ACC112 (cell line): ENCODE data around the gene PEX11A.

Source experiments
- H2AFZ ChIP-seq: fragments of 200-600 bp; sonication (generic); one replicate; pipeline ENCODE4 v1.6.0; 2017; ENCODE audit warnings: antibody characterized with exemption, low read length; ENCODE audit not compliant: unreplicated experiment
- H3K27ac ChIP-seq: fragments of 200-600 bp; sonication (generic); 2 replicates; pipeline ENCODE4 v1.5.1; 2014; ENCODE audit warnings: low read depth, mild to moderate bottlenecking, antibody characterized with exemption, low read length, moderate library complexity
- H3K27me3 ChIP-seq: fragments of 200-600 bp; sonication (generic); 2 replicates; pipeline ENCODE4 v1.6.1; 2014; ENCODE audit warnings: mild to moderate bottlenecking, antibody characterized with exemption, low read length, moderate library complexity, mixed read lengths; ENCODE audit not compliant: insufficient read depth
- H3K36me3 ChIP-seq: fragments of 200-600 bp; sonication (generic); 2 replicates; pipeline ENCODE4 v1.6.1; 2016; ENCODE audit warnings: mild to moderate bottlenecking, antibody characterized with exemption, low read length, moderate library complexity, mixed read lengths; ENCODE audit not compliant: insufficient read depth
- H3K4me1 ChIP-seq: fragments of 200-600 bp; sonication (generic); one replicate; pipeline ENCODE4 v1.6.1; 2016; ENCODE audit warnings: low read length, mixed read lengths; ENCODE audit not compliant: insufficient read depth, unreplicated experiment, control insufficient read depth
- H3K4me3 ChIP-seq: fragments of 200-600 bp; sonication (generic); 2 replicates; pipeline ENCODE4 v1.5.1; 2014; ENCODE audit warnings: mild to moderate bottlenecking, low read depth, low read length
- H3K79me2 ChIP-seq: fragments of 200-600 bp; sonication (generic); one replicate; pipeline ENCODE4 v1.6.0; 2016; ENCODE audit warnings: low read length; ENCODE audit not compliant: control insufficient read depth, unreplicated experiment, insufficient read depth

PEX11A gene

GRCh38 chr15:89646416-89647141, 44.0 kb downstream of the PEX11A start:
- H3K27me3 ChIP-seq = no peaks in the 10 kb centered on the region
- H3K79me2 ChIP-seq = peaks cover 1% of the 10 kb centered on the region
- H3K4me1 ChIP-seq = no peaks in the 10 kb centered on the region
- H3K36me3 ChIP-seq = peaks cover 9% of the 10 kb centered on the region; the same call in 1 of the 2 replicates
- H3K27ac ChIP-seq = no peak overlapping the region
- no peak overlapping the region for H3K4me3 ChIP-seq
- no peak overlapping the region for H2AFZ ChIP-seq

- Histone ChIP-seq H3K79me2 (no peaks in the 10 kb centered on the region), H3K27me3 (no peaks in the 10 kb centered on the region), H3K27ac (no peak overlapping the region), H3K4me3 (no peak overlapping the region), H3K4me1 (no peaks in the 10 kb centered on the region), H3K36me3 (peaks cover 14% of the 10 kb centered on the region; the same call in 1 of the 2 replicates), H2AFZ (no peak overlapping the region)
Measured at GRCh38 chr15:89645680-89646079, 44.9 kb downstream of the PEX11A start.

DNA sequence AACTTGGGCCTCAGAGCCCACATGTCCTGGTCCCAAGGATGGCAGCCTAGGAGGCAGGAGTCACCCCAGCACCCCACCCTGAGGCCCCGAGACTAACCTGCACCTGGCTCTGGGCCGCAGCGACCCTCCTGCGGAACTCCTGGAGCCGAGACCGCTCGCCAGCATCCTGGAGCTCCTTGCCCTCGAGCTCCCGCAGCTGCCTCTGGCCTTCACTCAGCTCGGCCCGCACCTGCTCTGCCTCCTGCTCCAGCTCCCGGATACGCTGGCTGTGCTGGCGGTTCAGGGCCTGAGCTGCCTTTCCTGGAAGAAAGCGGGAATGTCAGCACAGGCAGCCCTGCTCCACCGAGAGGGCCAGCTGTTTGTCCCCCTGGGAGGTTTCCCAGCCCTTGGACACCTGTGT, 48.4 kb downstream of the PEX11A start:
- peaks cover 17% of the 10 kb centered on the region; the same call in 1 of the 2 replicates for H3K36me3 ChIP-seq
- H3K4me1 ChIP-seq = no peaks in the 10 kb centered on the region
- no peak overlapping the region for H2AFZ ChIP-seq
- no peak overlapping the region for H3K27ac ChIP-seq
- H3K79me2 ChIP-seq = no peaks in the 10 kb centered on the region
- H3K27me3 ChIP-seq = no peaks in the 10 kb centered on the region
- no peak overlapping the region for H3K4me3 ChIP-seq

GRCh38 chr15:89641053-89641452, 49.5 kb downstream of the PEX11A start:
- H3K27ac ChIP-seq = no peak overlapping the region
- H3K79me2 ChIP-seq = no peaks in the 10 kb centered on the region
- H3K27me3 ChIP-seq = no peaks in the 10 kb centered on the region
- no peak overlapping the region for H3K4me3 ChIP-seq
- no peaks in the 10 kb centered on the region for H3K4me1 ChIP-seq
- H3K36me3 ChIP-seq = peaks cover 17% of the 10 kb centered on the region; the same call in 1 of the 2 replicates
- no peak overlapping the region for H2AFZ ChIP-seq

DNA sequence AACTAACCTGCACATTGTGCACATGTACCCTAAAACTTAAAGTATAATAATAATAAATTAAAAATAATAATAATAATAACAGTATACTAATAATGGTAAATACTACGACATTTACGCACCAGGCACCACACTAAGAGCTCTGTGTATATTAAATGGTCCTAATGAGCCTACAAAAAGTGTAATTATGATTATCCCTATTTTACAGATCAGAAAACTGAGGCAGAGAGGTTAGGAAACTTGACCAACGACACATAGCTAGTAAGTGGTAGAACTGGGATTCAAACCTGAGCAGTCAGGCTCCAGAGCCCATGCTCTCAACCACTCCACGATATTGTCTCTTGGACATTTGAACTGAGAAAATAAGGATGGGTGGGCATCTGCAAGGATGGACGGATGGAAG, 50.3 kb downstream of the PEX11A start:
- H3K4me1 ChIP-seq = no peaks in the 10 kb centered on the region
- H3K27ac ChIP-seq = no peak overlapping the region
- no peaks in the 10 kb centered on the region for H3K27me3 ChIP-seq
- H2AFZ ChIP-seq = no peak overlapping the region
- H3K79me2 ChIP-seq = no peaks in the 10 kb centered on the region
- H3K36me3 ChIP-seq = peaks cover 17% of the 10 kb centered on the region; the same call in 1 of the 2 replicates
- H3K4me3 ChIP-seq = no peak overlapping the region

DNA sequence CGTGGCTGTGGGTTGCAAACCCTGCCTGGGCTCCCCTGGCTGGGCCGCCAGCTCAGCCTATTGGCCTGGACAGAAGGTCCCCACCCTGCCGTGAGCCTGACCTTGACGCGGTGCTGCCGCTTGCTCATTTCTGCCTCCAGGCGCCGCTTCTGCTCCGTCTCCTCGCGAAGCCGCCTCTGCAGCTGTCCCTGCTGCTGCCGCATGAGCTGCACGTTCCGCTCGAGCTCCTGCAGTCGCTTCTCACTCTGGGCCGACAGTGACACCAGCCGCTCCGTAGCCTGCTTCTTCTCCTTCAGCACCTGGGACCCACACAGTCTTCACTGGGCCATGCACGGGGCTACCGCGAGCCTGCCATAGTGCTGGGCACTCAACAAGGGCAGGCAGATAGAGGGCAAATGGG, 57.0 kb downstream of the PEX11A start:
- H3K4me1 ChIP-seq = no peaks in the 10 kb centered on the region
- H3K36me3 ChIP-seq = peaks cover 41% of the 10 kb centered on the region

DNA sequence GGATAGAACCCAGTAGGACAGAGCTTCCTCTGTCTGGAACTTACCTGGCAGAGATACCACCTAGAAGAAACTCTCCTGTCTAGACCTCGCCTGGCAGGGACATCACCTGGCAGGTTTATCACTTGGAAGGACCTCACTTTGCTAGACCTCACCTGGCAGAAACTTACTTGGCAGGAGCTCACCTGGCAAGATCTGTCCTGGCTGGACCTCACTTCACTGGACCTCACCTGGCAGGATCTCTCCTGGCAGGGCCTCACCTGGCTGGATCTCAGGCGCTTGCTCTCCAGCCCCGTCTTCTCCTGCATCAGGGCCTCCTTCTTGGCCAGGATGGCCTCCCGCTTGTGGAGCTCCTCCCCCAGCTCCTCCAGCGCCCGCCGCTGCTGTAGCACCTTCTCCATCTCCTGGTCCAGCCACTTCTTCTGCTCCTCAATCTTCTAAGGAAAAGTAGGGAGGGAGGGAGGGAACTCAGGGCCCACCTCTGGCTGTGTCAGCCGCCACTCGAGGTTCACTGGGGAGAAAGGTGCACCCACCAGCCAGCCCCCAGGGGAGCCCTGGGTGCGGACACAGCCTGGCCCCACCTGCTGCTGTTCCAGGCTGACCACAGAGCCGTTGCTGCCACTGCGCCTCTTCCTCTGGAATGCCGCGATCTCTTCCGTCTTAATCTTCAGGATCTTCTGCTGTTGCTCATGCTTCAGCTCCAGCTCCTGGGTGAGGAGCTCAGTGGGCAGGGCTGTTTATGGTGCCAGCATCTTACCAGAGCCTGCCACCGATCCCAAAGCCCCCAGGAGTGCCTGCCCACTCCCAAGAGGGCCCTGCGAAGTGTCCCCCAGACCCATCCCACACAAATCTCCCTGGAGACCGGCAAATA, 57.8 kb downstream of the PEX11A start:
- H3K27ac ChIP-seq = no peak overlapping the region
- no peak overlapping the region for H3K4me3 ChIP-seq
- peaks cover 41% of the 10 kb centered on the region for H3K36me3 ChIP-seq

More for the DNA sequence above, 57.0 kb downstream of the PEX11A start:
- Histone ChIP-seq H3K79me2 (no peaks in the 10 kb centered on the region), H3K4me3 (no peak overlapping the region), H3K27ac (no peak overlapping the region), H2AFZ (no peak overlapping the region), H3K27me3 (no peaks in the 10 kb centered on the region)

GRCh38 chr15:89631902-89632264, 58.7 kb downstream of the PEX11A start:
- no peaks in the 10 kb centered on the region for H3K4me1 ChIP-seq
- no peaks in the 10 kb centered on the region for H3K79me2 ChIP-seq
- H3K4me3 ChIP-seq = no peak overlapping the region
- no peak overlapping the region for H3K27ac ChIP-seq
- H3K27me3 ChIP-seq = no peaks in the 10 kb centered on the region
- H3K36me3 ChIP-seq = peaks cover 49% of the 10 kb centered on the region
- H2AFZ ChIP-seq = no peak overlapping the region

More for the DNA sequence above, 57.8 kb downstream of the PEX11A start:
- Histone ChIP-seq H3K79me2 (no peaks in the 10 kb centered on the region), H2AFZ (no peak overlapping the region), H3K27me3 (no peaks in the 10 kb centered on the region), H3K4me1 (no peaks in the 10 kb centered on the region)
